Measurements from ENCODE around the gene TOPBP1.
"Not testable (repeated sequence)": the region's sequence is repeated elsewhere in the genome, so short reads cannot be mapped to it uniquely, and the experiment has no call there.

TOPBP1 gene

GRCh38 chr3:133673746-133674145, 12.0 kb upstream of the TOPBP1 start:
- no peak overlapping the region for H3K4me3 ChIP-seq (ENCODE audit: low read depth, low read length)
- TF ChIP-seq, protein P1, sequence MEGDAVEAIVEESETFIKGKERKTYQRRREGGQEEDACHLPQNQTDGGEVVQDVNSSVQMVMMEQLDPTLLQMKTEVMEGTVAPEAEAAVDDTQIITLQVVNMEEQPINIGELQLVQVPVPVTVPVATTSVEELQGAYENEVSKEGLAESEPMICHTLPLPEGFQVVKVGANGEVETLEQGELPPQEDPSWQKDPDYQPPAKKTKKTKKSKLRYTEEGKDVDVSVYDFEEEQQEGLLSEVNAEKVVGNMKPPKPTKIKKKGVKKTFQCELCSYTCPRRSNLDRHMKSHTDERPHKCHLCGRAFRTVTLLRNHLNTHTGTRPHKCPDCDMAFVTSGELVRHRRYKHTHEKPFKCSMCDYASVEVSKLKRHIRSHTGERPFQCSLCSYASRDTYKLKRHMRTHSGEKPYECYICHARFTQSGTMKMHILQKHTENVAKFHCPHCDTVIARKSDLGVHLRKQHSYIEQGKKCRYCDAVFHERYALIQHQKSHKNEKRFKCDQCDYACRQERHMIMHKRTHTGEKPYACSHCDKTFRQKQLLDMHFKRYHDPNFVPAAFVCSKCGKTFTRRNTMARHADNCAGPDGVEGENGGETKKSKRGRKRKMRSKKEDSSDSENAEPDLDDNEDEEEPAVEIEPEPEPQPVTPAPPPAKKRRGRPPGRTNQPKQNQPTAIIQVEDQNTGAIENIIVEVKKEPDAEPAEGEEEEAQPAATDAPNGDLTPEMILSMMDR (IDR thresholded peaks at IDR 0.05; ENCODE audit: low read depth, low read length, missing control alignments), result no peak
- H3K36me3 ChIP-seq (replicated peaks), result no peaks in the 10 kb centered on the region
- H3K27ac ChIP-seq, result no peak overlapping the region
- in situ Hi-C loops (cut with HindIII; ENCODE audit: low pct_ligation_motif_present, low sequenced_read_pairs), result no loop called here
- peaks cover 35% of the 10 kb centered on the region for H3K27me3 ChIP-seq (replicated peaks)
- DNase-seq, result no peak

DNA sequence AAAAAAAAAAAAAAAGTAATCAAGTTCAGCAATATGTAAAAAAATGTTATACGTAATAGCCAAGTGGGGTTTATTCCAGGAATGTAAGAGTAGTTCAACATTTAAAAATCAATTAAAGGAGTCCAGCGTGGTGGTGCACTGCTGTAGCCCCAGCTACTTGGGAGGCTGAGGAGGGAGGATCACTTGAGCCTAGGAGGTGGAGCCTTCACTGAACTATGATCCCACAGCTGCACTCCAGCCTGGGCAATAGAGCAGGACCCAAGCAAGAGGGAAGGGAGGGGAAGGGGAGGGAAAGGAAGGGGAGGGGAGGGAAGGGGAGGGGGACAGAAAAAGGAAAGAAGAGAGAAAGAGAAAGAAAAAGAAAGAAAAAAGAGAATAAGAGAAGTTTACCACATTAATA, 10.7 kb upstream of the TOPBP1 start:
- in situ Hi-C loops (cut with HindIII; ENCODE audit: low pct_ligation_motif_present, low sequenced_read_pairs), result no loop called here
- Histone ChIP-seq H3K27ac (no peak overlapping the region), H3K4me3 (ENCODE audit: low read depth, low read length) (no peak overlapping the region), H3K36me3 (replicated peaks) (no peaks in the 10 kb centered on the region), H3K27me3 (replicated peaks) (peaks cover 35% of the 10 kb centered on the region)
- TF ChIP-seq, protein P1 (IDR thresholded peaks at IDR 0.05; ENCODE audit: low read depth, low read length, missing control alignments), result no peak
- no peak for DNase-seq

DNA sequence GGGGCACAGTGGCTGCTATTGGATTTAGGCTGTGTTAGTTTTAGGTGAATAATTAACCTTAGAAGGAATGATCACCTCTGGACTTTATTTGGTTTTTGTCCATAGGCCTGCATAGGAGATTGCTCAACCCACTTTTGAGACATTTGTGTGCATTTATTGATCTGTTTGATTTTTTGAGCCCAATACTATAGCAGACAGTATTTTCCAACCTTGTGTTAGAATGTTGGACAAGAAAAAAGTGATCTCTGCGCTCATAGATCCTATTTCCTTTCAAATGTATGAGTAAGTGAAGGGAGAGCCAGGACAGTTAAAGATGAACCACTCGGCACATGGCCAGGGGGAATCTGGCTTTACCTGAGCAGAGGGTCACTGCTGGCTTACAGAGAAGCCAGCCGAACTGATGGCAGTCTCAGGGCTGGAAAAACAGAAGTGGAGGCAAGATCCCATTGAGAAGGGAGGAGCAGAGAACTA, 8.8 kb upstream of the TOPBP1 start:
- TF ChIP-seq, protein P1 (IDR thresholded peaks at IDR 0.05; ENCODE audit: low read depth, low read length, missing control alignments), result no peak
- H3K27me3 ChIP-seq (replicated peaks), result peaks cover 25% of the 10 kb centered on the region
- no peak overlapping the region for H3K4me3 ChIP-seq (ENCODE audit: low read depth, low read length)
- H3K27ac ChIP-seq, result no peak overlapping the region
- no peaks in the 10 kb centered on the region for H3K36me3 ChIP-seq (replicated peaks)
- DNase-seq, result no peak
- in situ Hi-C loops (cut with HindIII; ENCODE audit: low pct_ligation_motif_present, low sequenced_read_pairs), result no loop called here

DNA sequence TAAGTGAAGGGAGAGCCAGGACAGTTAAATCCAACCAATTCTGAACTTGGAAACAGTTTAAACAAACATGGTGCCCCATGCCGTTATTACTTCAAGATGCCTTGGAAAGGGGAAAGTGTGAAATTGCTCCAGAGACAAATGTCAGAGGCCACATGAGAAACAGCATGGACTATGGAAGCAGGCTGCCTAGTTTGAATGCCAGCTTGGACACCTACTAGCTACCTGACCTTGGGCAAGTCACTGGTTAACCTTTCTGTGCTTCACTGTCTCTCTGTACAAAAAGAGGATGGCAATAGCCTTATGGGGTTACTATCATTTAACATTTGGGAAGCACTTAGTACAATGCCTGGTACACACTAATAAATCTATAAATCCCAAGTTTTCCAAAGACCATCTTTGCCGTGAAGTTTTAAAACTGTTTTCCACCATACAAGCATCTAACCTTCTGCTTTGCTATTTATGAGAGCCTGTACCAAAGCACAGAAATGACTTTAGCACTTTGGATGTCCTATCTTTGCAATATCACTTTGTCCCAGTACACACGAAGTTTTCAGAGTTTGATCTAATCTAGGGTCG, 8.3 kb upstream of the TOPBP1 start:
- TF ChIP-seq, protein P1 (IDR thresholded peaks at IDR 0.05; ENCODE audit: low read depth, low read length, missing control alignments), result no peak
- H3K27ac ChIP-seq, result no peak overlapping the region
- H3K27me3 ChIP-seq (replicated peaks), result peaks cover 22% of the 10 kb centered on the region
- no peaks in the 10 kb centered on the region for H3K36me3 ChIP-seq (replicated peaks)
- no peak overlapping the region for H3K4me3 ChIP-seq (ENCODE audit: low read depth, low read length)
- no peak for DNase-seq
- in situ Hi-C loops (cut with HindIII; ENCODE audit: low pct_ligation_motif_present, low sequenced_read_pairs), result no loop called here

DNA sequence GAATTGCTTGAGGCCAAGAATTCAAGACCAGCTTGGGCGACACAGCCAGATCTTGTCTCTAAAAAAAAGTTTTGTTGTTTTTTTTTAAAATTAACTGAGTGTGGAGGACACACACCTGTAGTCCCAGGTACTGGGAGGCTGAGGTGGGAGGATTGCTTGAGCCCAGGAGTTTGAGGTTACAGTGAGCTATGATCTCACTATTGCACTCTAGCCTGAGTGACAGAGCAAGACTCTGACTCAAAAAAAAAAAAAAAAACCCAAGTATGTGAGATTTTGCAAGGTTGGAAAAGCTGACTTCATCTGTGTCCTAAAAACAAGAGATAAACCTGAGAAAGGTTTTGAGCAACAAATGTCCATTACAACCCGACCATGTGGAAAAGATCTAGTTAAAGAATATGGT, 5.4 kb upstream of the TOPBP1 start:
- TF ChIP-seq, protein P1 (IDR thresholded peaks at IDR 0.05; ENCODE audit: low read depth, low read length, missing control alignments), result no peak
- in situ Hi-C loops (cut with HindIII; ENCODE audit: low pct_ligation_motif_present, low sequenced_read_pairs), result no loop called here
- no peak overlapping the region for H3K27ac ChIP-seq
- no peak overlapping the region for H3K4me3 ChIP-seq (ENCODE audit: low read depth, low read length)
- H3K27me3 ChIP-seq (replicated peaks), result no peaks in the 10 kb centered on the region
- no peaks in the 10 kb centered on the region for H3K36me3 ChIP-seq (replicated peaks)
- DNase-seq, result no peak

- in situ Hi-C loops (cut with HindIII; ENCODE audit: low pct_ligation_motif_present, low sequenced_read_pairs); DNase-seq; H3K27ac ChIP-seq; H3K27me3 ChIP-seq (replicated peaks); H3K36me3 ChIP-seq (replicated peaks); H3K4me3 ChIP-seq (ENCODE audit: low read depth, low read length): not testable (repeated sequence)
Observed at GRCh38 chr3:133665188-133665587, 3.4 kb upstream of the TOPBP1 start.
